SK-N-SH treated with all-trans-retinoic acid at 6 μM for 48 hours (cell line): Measurements from ENCODE around the gene CLCN1.

Experiments used
- ATAC-seq: fragments of 200-7000 bp; cut with Tn5 transposase; 3 replicates; pipeline ENCODE4 v1.9.1; 2020; ENCODE audit warnings: mild to moderate bottlenecking, moderate library complexity
- ARNTL ChIP-seq: fragments of 450-650 bp; formaldehyde crosslinking; IDR thresholded peaks from 2 replicates; pipeline ENCODE4 v1.5.0; 2020; ENCODE audit warnings: low read depth, mild to moderate bottlenecking, moderate library complexity, borderline replicate concordance
- BACH2 ChIP-seq: fragments of 250-450 bp; sonication (Bioruptor Pico); IDR thresholded peaks from 2 replicates; pipeline ENCODE4 v1.9.0; 2021; ENCODE audit warnings: mild to moderate bottlenecking, borderline replicate concordance
- CREB5 ChIP-seq: fragments of 250-450 bp; sonication (Bioruptor Pico); IDR thresholded peaks from 2 replicates; pipeline ENCODE4 v1.5.1; 2020; ENCODE audit warnings: low read depth, mild to moderate bottlenecking, moderate library complexity
- CSRNP3 ChIP-seq: fragments of 250-450 bp; sonication (Bioruptor Pico); IDR thresholded peaks from 2 replicates; pipeline ENCODE4 v1.5.1; 2021; ENCODE audit warnings: mild to moderate bottlenecking, moderate library complexity
- ESRRG ChIP-seq: fragments of 250-450 bp; sonication (Bioruptor Pico); IDR thresholded peaks from 2 replicates; pipeline ENCODE4 v1.6.1; 2021; ENCODE audit warnings: mild to moderate bottlenecking
- PATZ1 ChIP-seq: fragments of 250-450 bp; sonication (Bioruptor Pico); IDR thresholded peaks from 2 replicates; pipeline ENCODE4 v1.8.0; 2020; ENCODE audit warnings: mild to moderate bottlenecking, moderate library complexity, borderline replicate concordance
- POU6F1 ChIP-seq: fragments of 250-450 bp; sonication (Bioruptor Pico); IDR thresholded peaks from 2 replicates; pipeline ENCODE4 v1.8.0; 2021; ENCODE audit warnings: low read depth, mild to moderate bottlenecking, moderate library complexity, borderline replicate concordance
- RARB ChIP-seq: fragments of 250-450 bp; sonication (Bioruptor Pico); IDR thresholded peaks from 2 replicates; pipeline ENCODE4 v1.8.0; 2021; ENCODE audit warnings: mild to moderate bottlenecking, moderate library complexity
- SNAI2 ChIP-seq: fragments of 250-450 bp; sonication (Bioruptor Pico); IDR thresholded peaks from 2 replicates; pipeline ENCODE4 v1.5.0; 2020; ENCODE audit warnings: mild to moderate bottlenecking, moderate library complexity
- TCF4 ChIP-seq: fragments of 250-450 bp; sonication (Bioruptor Pico); IDR thresholded peaks from 2 replicates; pipeline ENCODE4 v1.8.0; 2021; ENCODE audit warnings: mild to moderate bottlenecking, moderate library complexity, borderline replicate concordance
- ZC3H10 ChIP-seq: fragments of 250-450 bp; sonication (Bioruptor Pico); IDR thresholded peaks from 2 replicates; pipeline ENCODE4 v1.5.1; 2021; ENCODE audit warnings: mild to moderate bottlenecking, moderate library complexity
- ZFP3 ChIP-seq: fragments of 250-450 bp; sonication (Bioruptor Pico); IDR thresholded peaks from 2 replicates; pipeline ENCODE4 v1.5.0; 2020; ENCODE audit warnings: mild to moderate bottlenecking, moderate library complexity
- ZNF565 ChIP-seq: fragments of 450-650 bp; formaldehyde crosslinking; conservative IDR thresholded peaks from 2 replicates; pipeline ENCODE4 v1.5.0; 2020; ENCODE audit warnings: low read depth, mild to moderate bottlenecking, moderate library complexity
- ZNF70 ChIP-seq: fragments of 450-650 bp; formaldehyde crosslinking; IDR thresholded peaks from 2 replicates; pipeline ENCODE4 v1.5.0; 2020; ENCODE audit warnings: mild to moderate bottlenecking, moderate library complexity

Gene CLCN1

GRCh38 chr7:143384661-143385631 lies 69.0 kb downstream of the CLCN1 start (continued):
- TF ChIP-seq CSRNP3 (no peak), ZNF565 (CRISPR knock-in tag) (no peak), TCF4 (CRISPR knock-in tag) (no peak), BACH2 (CRISPR knock-in tag) (no peak)

- TF ChIP-seq ESRRG (CRISPR knock-in tag) (no peak), ZNF70 (CRISPR knock-in tag) (no peak), RARB (CRISPR knock-in tag) (peak; percentile 62; the same call in 1 of the 2 replicates), BACH2 (CRISPR knock-in tag) (no peak), SNAI2 (CRISPR knock-in tag) (no peak), PATZ1 (CRISPR knock-in tag) (peak; percentile 54; the same call in 1 of the 2 replicates), POU6F1 (CRISPR knock-in tag) (no peak), ZC3H10 (CRISPR knock-in tag) (no peak)
- ATAC-seq, result no peak
Measured at GRCh38 chr7:143385891-143386781, 70.2 kb downstream of the CLCN1 start.

- TF ChIP-seq ARNTL (no peak), BACH2 (CRISPR knock-in tag) (no peak), ZNF70 (CRISPR knock-in tag) (no peak), RARB (CRISPR knock-in tag) (0 out of 2 replicates have a peak, but pooled peaks have one; percentile 27), ZC3H10 (CRISPR knock-in tag) (peak; percentile 72), CSRNP3 (no peak), ZFP3 (CRISPR knock-in tag) (0 out of 2 replicates have a peak, but pooled peaks have one; percentile 20)
- peak; percentile 1 for ATAC-seq
Measured at GRCh38 chr7:143387156-143387975, 71.5 kb downstream of the CLCN1 start.

GRCh38 chr7:143388051-143388450 lies 72.1 kb downstream of the CLCN1 start:
- TF ChIP-seq SNAI2 (CRISPR knock-in tag) (no peak), POU6F1 (CRISPR knock-in tag) (no peak), CREB5 (no peak)
- ATAC-seq, result no peak
